ENCODE data around the gene CREB3L2.

- TF ChIP-seq, protein P1, sequence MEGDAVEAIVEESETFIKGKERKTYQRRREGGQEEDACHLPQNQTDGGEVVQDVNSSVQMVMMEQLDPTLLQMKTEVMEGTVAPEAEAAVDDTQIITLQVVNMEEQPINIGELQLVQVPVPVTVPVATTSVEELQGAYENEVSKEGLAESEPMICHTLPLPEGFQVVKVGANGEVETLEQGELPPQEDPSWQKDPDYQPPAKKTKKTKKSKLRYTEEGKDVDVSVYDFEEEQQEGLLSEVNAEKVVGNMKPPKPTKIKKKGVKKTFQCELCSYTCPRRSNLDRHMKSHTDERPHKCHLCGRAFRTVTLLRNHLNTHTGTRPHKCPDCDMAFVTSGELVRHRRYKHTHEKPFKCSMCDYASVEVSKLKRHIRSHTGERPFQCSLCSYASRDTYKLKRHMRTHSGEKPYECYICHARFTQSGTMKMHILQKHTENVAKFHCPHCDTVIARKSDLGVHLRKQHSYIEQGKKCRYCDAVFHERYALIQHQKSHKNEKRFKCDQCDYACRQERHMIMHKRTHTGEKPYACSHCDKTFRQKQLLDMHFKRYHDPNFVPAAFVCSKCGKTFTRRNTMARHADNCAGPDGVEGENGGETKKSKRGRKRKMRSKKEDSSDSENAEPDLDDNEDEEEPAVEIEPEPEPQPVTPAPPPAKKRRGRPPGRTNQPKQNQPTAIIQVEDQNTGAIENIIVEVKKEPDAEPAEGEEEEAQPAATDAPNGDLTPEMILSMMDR (IDR thresholded peaks at IDR 0.05): no peak
- no peak for TF ChIP-seq POLR2A (IDR thresholded peaks at IDR 0.05)
Observed at GRCh38 chr7:137930581-137930980, 71.3 kb downstream of the CREB3L2 start.
